Activated naive CD8-positive, alpha-beta T cell treated with anti-CD3 and anti-CD28 coated beads, Interleukin-2, amount 10 ng/mL, durations not matched to agents 7 days and 5 days (primary cell): ENCODE results near the gene PSMG1. TPM values are rescaled to one million over a fixed set of nuclear protein-coding genes. Genes with fewer than 3 reads are reported as not detected.

Source experiments
- ATAC-seq: fragments of 150-1000 bp; cut with Tn5 transposase; one replicate; pipeline ENCODE4 v1.10.0; 2021; ENCODE audit warnings: low read depth, moderate library complexity
- POLR2A ChIA-PET: fragments of 350-600 bp; sonication (Branson Sonifier 250); formaldehyde crosslinking; loops from one replicate; lab custom pipeline; 2021; ENCODE audit warnings: antibody characterized with exemption; lab: Charles Lee
- DNase-seq: peaks from one replicate; pipeline ENCODE4 v3.0.0; 2021
- H3K27ac Mint-ChIP-seq: one replicate; pipeline ENCODE4 v1.8.0; 2022; ENCODE audit warnings: mild to moderate bottlenecking, mixed read lengths
- H3K27me3 Mint-ChIP-seq: one replicate; pipeline ENCODE4 v1.8.0; 2022; ENCODE audit warnings: mild to moderate bottlenecking, moderate library complexity, mixed read lengths
- H3K36me3 Mint-ChIP-seq: one replicate; pipeline ENCODE4 v1.8.0; 2021; ENCODE audit warnings: mild to moderate bottlenecking, mixed read lengths
- H3K4me1 Mint-ChIP-seq: one replicate; pipeline ENCODE4 v1.8.0; 2021; ENCODE audit warnings: mixed read lengths
- H3K4me3 Mint-ChIP-seq: one replicate; pipeline ENCODE4 v1.8.0; 2022; ENCODE audit warnings: mild to moderate bottlenecking, moderate library complexity, mixed read lengths
- H3K9me3 Mint-ChIP-seq: one replicate; pipeline ENCODE4 v1.8.0; 2021; ENCODE audit warnings: mixed read lengths
- total RNA-seq, 2 experiments: library from RNA; stranded (reverse); gene quantifications; one replicate each; pipeline ENCODE4 v1.2.3, GENCODE V29; 2021

Gene PSMG1
- total RNA-seq, 2 experiments from 2014 or later = 40.7 to 42.3 TPM

- no peak for DNase-seq
- no peak for ATAC-seq
- POLR2A ChIA-PET = interaction anchor here (0.6 kb wide), 1 partner anchor 200 kb away, joined by 3 read pairs; no protein-coding TSS in a partner anchor
- H3K27ac Mint-ChIP-seq = no peak overlapping the region
- no peak overlapping the region for H3K4me3 Mint-ChIP-seq
- H3K36me3 Mint-ChIP-seq = peaks cover 38% of the 10 kb centered on the region
- H3K9me3 Mint-ChIP-seq = no peaks in the 10 kb centered on the region
- H3K27me3 Mint-ChIP-seq = no peaks in the 10 kb centered on the region
- H3K4me1 Mint-ChIP-seq = peaks cover 5% of the 10 kb centered on the region
Observed at GRCh38 chr21:39208624-39209333, 25.5 kb upstream of the PSMG1 start.

DNA sequence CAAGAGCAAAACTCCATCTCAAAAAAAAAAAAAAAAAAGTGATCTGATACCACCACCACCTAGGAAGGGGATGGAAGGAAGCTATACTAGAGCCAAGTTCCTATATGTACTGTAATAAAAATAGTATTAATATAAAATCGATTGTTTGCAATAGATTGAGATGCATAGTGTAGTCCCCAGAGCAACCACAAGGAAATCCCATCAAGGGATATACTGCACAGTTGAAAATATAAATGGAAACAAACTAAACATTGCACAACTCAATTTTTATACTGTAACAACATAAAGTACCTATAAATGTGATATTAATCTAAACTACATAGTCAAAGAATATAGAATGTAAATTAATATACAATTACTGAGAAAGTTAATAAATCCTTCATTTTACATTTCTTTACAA, 20.9 kb upstream of the PSMG1 start:
- H3K9me3 Mint-ChIP-seq = no peaks in the 10 kb centered on the region

DNA sequence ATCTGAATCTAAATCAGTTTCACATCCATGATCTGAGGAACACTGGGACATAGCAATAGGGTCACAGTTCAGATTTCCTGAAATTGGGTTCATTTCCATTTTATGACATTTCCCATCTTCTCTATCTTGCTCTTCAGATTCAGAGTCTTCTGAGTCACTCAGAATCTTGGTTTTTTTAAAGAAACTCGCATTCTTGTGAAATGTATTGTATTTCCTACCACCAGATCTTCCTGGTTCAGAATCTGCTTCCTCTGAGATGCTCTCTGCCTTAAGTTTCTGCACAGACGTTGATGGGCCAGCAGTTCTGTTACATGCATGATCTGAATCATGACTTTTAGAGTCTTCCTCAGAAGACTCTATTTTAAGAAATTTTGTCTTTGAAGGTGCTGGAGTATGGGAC, 15.5 kb upstream of the PSMG1 start:
- Mint-ChIP-seq H3K9me3 (no peaks in the 10 kb centered on the region), H3K4me3 (no peak overlapping the region), H3K27me3 (no peaks in the 10 kb centered on the region), H3K27ac (no peak overlapping the region), H3K4me1 (peaks cover 18% of the 10 kb centered on the region), H3K36me3 (peaks cover 42% of the 10 kb centered on the region)
- ATAC-seq (no peak), DNase-seq (no peak)
- POLR2A ChIA-PET = no interaction called here

More for the DNA sequence above, 20.9 kb upstream of the PSMG1 start:
- H3K27ac Mint-ChIP-seq = no peak overlapping the region
- POLR2A ChIA-PET = no interaction called here
- no peaks in the 10 kb centered on the region for H3K27me3 Mint-ChIP-seq
- H3K36me3 Mint-ChIP-seq = peaks cover 31% of the 10 kb centered on the region
- ATAC-seq (no peak), DNase-seq (no peak)
- H3K4me3 Mint-ChIP-seq = no peak overlapping the region
- H3K4me1 Mint-ChIP-seq = peaks cover 3% of the 10 kb centered on the region

DNA sequence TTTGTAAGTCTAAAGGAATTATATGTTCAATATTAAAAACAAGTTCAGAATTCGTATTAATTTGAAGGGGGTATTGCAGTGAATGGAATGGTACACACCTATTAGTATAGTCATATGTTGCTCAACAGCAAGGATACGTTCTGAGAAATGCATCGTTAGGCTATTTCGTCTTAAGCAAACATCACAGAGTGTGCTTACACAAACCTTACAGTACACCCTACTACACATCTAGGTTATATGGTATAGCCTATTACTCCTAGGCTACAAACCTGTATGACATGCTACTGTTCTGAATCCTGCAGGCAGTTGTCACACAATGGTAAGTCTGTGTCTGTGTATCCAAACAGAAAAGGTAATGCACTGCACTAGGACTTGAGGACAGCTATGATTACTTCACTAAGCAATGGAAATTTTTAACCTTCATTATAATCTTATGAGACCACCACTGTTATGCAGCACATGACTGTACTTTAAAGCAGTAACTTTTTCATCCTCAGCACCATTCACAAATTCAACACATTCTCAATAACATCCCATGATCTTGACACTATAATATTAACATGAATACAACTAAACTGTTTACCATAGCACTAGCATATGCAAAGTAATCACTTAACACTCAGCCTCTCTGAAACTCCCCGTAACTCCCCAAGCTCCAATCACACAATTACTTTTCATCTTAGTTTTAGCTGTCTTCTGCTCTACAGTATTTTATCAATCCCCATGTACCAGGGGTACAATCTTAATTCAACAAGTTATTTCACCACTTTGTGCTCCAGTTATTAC, 14.4 kb upstream of the PSMG1 start:
- Mint-ChIP-seq H3K27ac (no peak overlapping the region), H3K4me1 (peaks cover 18% of the 10 kb centered on the region), H3K36me3 (peaks cover 39% of the 10 kb centered on the region), H3K9me3 (no peaks in the 10 kb centered on the region), H3K4me3 (no peak overlapping the region), H3K27me3 (no peaks in the 10 kb centered on the region)
- POLR2A ChIA-PET = no interaction called here
- ATAC-seq (no peak), DNase-seq (no peak)

GRCh38 chr21:39196838-39197237, 13.6 kb upstream of the PSMG1 start:
- DNase-seq (no peak), ATAC-seq (no peak)
- POLR2A ChIA-PET = interaction anchor here (1.3 kb wide), 1 partner anchor 13 kb away, joined by 3 read pairs; no protein-coding TSS in a partner anchor
- Mint-ChIP-seq H3K36me3 (peaks cover 43% of the 10 kb centered on the region), H3K4me3 (peak overlapping the region; percentile 24), H3K27me3 (no peaks in the 10 kb centered on the region), H3K27ac (no peak overlapping the region), H3K9me3 (no peaks in the 10 kb centered on the region), H3K4me1 (peaks cover 18% of the 10 kb centered on the region)

- Mint-ChIP-seq H3K27me3 (no peaks in the 10 kb centered on the region), H3K9me3 (no peaks in the 10 kb centered on the region), H3K36me3 (peaks cover 44% of the 10 kb centered on the region), H3K4me3 (peak overlapping the region; percentile 24), H3K27ac (peak overlapping the region; percentile 12), H3K4me1 (peaks cover 18% of the 10 kb centered on the region)
- DNase-seq (no peak), ATAC-seq (no peak)
- POLR2A ChIA-PET = interaction anchor here (1.3 kb wide), 1 partner anchor 12 kb away, joined by 3 read pairs; no protein-coding TSS in a partner anchor
Observed at GRCh38 chr21:39196310-39196709, 13.1 kb upstream of the PSMG1 start.

DNA sequence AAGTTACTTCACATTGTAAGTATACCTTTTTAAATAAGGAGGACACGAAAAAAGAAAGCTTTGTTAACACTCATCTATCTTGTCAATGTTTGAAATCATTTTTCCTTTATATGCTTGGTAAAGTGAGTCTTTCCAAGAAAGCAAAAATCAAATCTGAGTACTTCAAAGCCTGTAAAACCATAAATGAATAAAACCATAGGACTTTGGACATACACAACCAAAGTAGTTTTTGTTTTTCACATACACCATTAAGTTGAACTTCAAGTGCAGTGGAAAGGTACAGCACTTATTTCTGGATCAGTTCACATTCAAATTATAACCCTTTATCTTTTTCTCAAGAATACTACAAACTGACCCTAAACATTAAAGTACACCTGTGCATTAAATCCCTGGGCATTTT, 10.1 kb upstream of the PSMG1 start:
- Mint-ChIP-seq H3K27me3 (no peaks in the 10 kb centered on the region), H3K36me3 (peaks cover 47% of the 10 kb centered on the region), H3K4me1 (peaks cover 26% of the 10 kb centered on the region), H3K27ac (no peak overlapping the region), H3K4me3 (no peak overlapping the region), H3K9me3 (no peaks in the 10 kb centered on the region)
- ATAC-seq (no peak), DNase-seq (no peak)
- POLR2A ChIA-PET = no interaction called here

- DNase-seq = no peak
- no peak for ATAC-seq
- Mint-ChIP-seq H3K4me3 (no peak overlapping the region), H3K36me3 (peaks cover 25% of the 10 kb centered on the region), H3K27me3 (no peaks in the 10 kb centered on the region), H3K4me1 (peaks cover 10% of the 10 kb centered on the region), H3K27ac (no peak overlapping the region), H3K9me3 (no peaks in the 10 kb centered on the region)
- POLR2A ChIA-PET = no interaction called here
Observed at GRCh38 chr21:39189857-39190604, 6.8 kb upstream of the PSMG1 start.

DNA sequence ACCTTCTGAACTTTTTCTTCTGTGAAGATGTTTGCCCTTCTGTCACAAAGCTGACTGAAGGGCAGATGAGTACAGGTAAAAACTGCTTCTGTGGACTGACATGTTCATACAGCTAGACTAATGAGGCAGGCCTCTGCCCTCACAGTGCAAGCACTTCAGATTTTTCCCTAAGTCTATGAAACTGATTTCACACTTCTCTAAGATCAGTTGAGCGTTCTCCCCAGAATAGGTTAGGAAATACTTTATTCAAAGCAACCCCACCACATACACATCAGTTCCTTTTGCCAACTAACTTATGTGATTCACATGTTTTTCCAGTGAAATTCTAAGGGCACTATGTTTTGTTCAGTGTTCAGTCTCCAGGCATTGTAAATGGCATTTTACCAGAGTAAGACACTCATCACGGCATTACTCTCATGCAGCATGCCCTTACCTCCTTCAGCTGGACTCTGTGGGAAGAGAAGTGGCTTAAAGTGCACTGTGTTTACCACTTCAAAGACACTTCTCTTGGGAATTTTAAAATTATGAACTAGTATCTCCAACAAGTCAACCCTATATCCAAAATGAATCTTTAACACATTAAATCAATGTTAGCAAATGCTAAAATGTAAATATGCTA, 5.4 kb upstream of the PSMG1 start:
- POLR2A ChIA-PET = no interaction called here

GRCh38 chr21:39187141-39187540, 3.9 kb upstream of the PSMG1 start:
- no peak for DNase-seq
- peaks cover 15% of the 10 kb centered on the region for H3K36me3 Mint-ChIP-seq
- POLR2A ChIA-PET = no interaction called here
- no peak overlapping the region for H3K4me3 Mint-ChIP-seq
- no peaks in the 10 kb centered on the region for H3K27me3 Mint-ChIP-seq
- no peak overlapping the region for H3K27ac Mint-ChIP-seq
- ATAC-seq = no peak
- no peaks in the 10 kb centered on the region for H3K9me3 Mint-ChIP-seq
- H3K4me1 Mint-ChIP-seq = peaks cover 19% of the 10 kb centered on the region

More for the DNA sequence above, 5.4 kb upstream of the PSMG1 start:
- DNase-seq = no peak
- no peak for ATAC-seq
- H3K4me1 Mint-ChIP-seq = peaks cover 16% of the 10 kb centered on the region
- no peaks in the 10 kb centered on the region for H3K9me3 Mint-ChIP-seq
- H3K27ac Mint-ChIP-seq = no peak overlapping the region
- H3K4me3 Mint-ChIP-seq = no peak overlapping the region
- H3K36me3 Mint-ChIP-seq = peaks cover 21% of the 10 kb centered on the region
- H3K27me3 Mint-ChIP-seq = no peaks in the 10 kb centered on the region

DNA sequence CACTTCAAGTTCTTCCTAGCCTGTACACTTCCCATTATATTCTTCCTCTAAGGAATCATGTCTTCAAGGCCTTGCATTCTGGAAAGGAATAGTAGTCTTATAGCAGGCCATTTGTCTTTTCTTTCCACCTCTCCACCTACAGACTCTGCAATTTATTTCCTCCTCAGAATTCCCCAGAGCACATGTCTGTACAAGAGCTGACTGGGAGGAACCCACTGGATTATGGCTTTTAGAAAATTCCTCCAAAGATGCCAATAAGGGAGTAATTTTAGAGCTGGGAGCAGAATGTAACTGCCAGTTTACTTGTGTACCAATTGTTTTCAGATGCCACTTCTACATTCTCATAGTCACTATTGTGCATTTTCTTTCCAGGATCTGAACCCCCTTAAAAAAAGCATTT, 3.4 kb upstream of the PSMG1 start:
- peaks cover 11% of the 10 kb centered on the region for H3K36me3 Mint-ChIP-seq
- POLR2A ChIA-PET = no interaction called here

GRCh38 chr21:39185157-39185556, 1.9 kb upstream of the PSMG1 start:
- no peak overlapping the region for H3K27ac Mint-ChIP-seq
- no peaks in the 10 kb centered on the region for H3K27me3 Mint-ChIP-seq
- DNase-seq (no peak), ATAC-seq (no peak)
- H3K36me3 Mint-ChIP-seq = peaks cover 10% of the 10 kb centered on the region
- H3K9me3 Mint-ChIP-seq = no peaks in the 10 kb centered on the region
- H3K4me3 Mint-ChIP-seq = no peak overlapping the region
- POLR2A ChIA-PET = interaction anchor here (1.9 to 3.0 kb wide), 2 partner anchors 163 to 195 kb away, joined by 7 to 25 read pairs; partner anchors contain the start of gene HMGN1
- peaks cover 28% of the 10 kb centered on the region for H3K4me1 Mint-ChIP-seq

More for the DNA sequence above, 3.4 kb upstream of the PSMG1 start:
- ATAC-seq = no peak
- Mint-ChIP-seq H3K4me3 (no peak overlapping the region), H3K4me1 (peaks cover 24% of the 10 kb centered on the region), H3K27ac (no peak overlapping the region), H3K9me3 (no peaks in the 10 kb centered on the region), H3K27me3 (no peaks in the 10 kb centered on the region)
- no peak for DNase-seq
